Cardiac fibroblast (primary cell): ENCODE results near the gene RCSD1.

Experiments used
- DNase-seq, 2 donors: peaks; one replicate each; pipeline versions ENCODE4 v3.0.0 to v3.0.0-alpha.2; 2010; ENCODE audit warnings: low read depth in 2 of 2
- H3K4me3 ChIP-seq, 2 donors: replicated peaks in 1 of 2; 1 replicate in 1 of 2; 2 replicates in 1 of 2; pipeline ENCODE4 v1.5.1; 2011; ENCODE audit warnings: low read depth in 2 of 2, low read length in 2 of 2, mild to moderate bottlenecking in 2 of 2, moderate library complexity in 1 of 2
- TF ChIP-seq, protein P1 (sequence below): IDR thresholded peaks from one replicate; pipeline ENCODE4 v1.5.1; 2011; ENCODE audit warnings: low read depth, mild to moderate bottlenecking, low read length, inconsistent platforms

The RCSD1 gene

GRCh38 chr1:167750641-167751040 is 120.6 kb downstream of the RCSD1 start:
- TF ChIP-seq, protein P1, sequence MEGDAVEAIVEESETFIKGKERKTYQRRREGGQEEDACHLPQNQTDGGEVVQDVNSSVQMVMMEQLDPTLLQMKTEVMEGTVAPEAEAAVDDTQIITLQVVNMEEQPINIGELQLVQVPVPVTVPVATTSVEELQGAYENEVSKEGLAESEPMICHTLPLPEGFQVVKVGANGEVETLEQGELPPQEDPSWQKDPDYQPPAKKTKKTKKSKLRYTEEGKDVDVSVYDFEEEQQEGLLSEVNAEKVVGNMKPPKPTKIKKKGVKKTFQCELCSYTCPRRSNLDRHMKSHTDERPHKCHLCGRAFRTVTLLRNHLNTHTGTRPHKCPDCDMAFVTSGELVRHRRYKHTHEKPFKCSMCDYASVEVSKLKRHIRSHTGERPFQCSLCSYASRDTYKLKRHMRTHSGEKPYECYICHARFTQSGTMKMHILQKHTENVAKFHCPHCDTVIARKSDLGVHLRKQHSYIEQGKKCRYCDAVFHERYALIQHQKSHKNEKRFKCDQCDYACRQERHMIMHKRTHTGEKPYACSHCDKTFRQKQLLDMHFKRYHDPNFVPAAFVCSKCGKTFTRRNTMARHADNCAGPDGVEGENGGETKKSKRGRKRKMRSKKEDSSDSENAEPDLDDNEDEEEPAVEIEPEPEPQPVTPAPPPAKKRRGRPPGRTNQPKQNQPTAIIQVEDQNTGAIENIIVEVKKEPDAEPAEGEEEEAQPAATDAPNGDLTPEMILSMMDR = no peak
- no peak overlapping the region for H3K4me3 ChIP-seq
- DNase-seq = no peak

GRCh38 chr1:167751676-167752075 is 121.6 kb downstream of the RCSD1 start:
- DNase-seq = no peak
- H3K4me3 ChIP-seq = no peak overlapping the region
- TF ChIP-seq, protein P1 = no peak

DNA sequence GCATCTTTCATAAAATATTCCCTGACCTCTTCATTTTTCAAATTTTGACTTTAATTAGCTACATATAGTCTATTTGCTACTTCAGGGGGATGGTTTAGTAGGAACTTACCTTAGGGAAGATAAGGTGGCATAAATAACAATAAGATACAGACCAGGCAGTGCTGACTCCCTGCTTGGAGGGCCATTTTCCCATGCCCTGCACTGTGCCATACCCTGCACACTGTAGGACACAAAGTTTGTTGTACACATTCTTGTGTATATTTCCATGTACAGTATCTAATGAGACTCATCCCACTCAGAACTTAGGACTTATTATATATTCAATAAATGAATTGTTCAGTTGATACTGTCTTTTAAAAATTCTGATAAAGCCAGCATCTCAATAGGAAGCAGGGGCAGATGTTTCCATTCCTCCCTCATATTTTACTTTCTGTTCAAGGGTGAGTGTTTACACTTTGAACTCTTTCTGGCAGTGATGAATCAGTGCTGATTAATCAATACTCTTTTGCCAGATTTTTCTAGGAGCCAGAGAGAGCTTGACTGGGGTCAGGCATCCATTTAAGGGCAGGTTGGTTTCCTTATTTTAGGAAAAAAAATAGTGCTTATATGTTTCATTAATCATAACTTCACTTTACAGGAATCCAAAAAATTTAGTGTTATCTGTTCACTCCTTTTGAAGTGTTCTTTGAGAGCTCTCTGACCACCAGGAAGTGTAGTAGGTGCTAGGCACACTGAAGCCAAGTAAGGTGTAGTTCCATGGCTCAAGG is 122.4 kb downstream of the RCSD1 start:
- TF ChIP-seq, protein P1 = no peak
- H3K4me3 ChIP-seq = no peak overlapping the region
- peak in 1 of 2 donors; percentile 32 for DNase-seq

DNA sequence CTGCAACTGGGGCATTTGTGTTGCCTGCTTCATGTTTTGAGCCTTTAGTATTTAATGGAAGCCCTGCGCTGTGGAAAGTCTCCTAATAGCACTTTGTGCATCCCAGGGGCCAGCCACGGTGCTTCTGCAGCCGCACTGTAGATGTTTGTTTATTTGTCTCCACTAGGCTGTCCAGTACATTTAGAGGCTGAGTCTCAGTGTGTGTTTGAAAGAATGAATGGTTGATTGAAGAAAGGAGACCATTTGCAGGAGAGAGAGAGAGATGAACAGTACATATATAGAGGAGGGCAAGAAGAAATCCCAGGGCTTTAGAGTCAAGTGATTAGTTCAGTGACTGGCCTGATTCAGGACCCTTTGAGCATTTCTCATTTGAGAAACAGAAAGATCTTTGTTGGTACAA is 125.6 kb downstream of the RCSD1 start:
- TF ChIP-seq, protein P1 = no peak
- H3K4me3 ChIP-seq = no peak overlapping the region
- DNase-seq = no peak
